IPS-18a (cell line): ENCODE results near the gene ACAP3.
A peak's percentile ranks its signal among the peaks of the same experiment; 100 is the strongest.

ENCODE experiments used
- H3K27ac ChIP-seq: one replicate; pipeline ENCODE4 v1.5.1; 2013; ENCODE audit warnings: low read length
- H3K27me3 ChIP-seq: one replicate; pipeline ENCODE4 v1.6.1; 2013; ENCODE audit warnings: mild to moderate bottlenecking, low read length; ENCODE audit not compliant: control insufficient read depth, insufficient read depth
- H3K36me3 ChIP-seq: one replicate; pipeline ENCODE4 v1.6.1; 2013; ENCODE audit warnings: low read depth, low read length; ENCODE audit not compliant: control insufficient read depth
- H3K4me1 ChIP-seq: one replicate; pipeline ENCODE4 v1.6.1; 2013; ENCODE audit warnings: low read depth, low read length; ENCODE audit not compliant: control insufficient read depth
- H3K4me3 ChIP-seq: one replicate; pipeline ENCODE4 v1.5.1; 2013; ENCODE audit warnings: low read length
- H3K9ac ChIP-seq: one replicate; pipeline ENCODE4 v1.6.1; 2013; ENCODE audit warnings: mild to moderate bottlenecking, low read length, moderate library complexity
- H3K9me3 ChIP-seq: one replicate; pipeline ENCODE4 v1.6.1; 2013; ENCODE audit warnings: low read depth, low read length; ENCODE audit not compliant: control insufficient read depth

Gene ACAP3

DNA sequence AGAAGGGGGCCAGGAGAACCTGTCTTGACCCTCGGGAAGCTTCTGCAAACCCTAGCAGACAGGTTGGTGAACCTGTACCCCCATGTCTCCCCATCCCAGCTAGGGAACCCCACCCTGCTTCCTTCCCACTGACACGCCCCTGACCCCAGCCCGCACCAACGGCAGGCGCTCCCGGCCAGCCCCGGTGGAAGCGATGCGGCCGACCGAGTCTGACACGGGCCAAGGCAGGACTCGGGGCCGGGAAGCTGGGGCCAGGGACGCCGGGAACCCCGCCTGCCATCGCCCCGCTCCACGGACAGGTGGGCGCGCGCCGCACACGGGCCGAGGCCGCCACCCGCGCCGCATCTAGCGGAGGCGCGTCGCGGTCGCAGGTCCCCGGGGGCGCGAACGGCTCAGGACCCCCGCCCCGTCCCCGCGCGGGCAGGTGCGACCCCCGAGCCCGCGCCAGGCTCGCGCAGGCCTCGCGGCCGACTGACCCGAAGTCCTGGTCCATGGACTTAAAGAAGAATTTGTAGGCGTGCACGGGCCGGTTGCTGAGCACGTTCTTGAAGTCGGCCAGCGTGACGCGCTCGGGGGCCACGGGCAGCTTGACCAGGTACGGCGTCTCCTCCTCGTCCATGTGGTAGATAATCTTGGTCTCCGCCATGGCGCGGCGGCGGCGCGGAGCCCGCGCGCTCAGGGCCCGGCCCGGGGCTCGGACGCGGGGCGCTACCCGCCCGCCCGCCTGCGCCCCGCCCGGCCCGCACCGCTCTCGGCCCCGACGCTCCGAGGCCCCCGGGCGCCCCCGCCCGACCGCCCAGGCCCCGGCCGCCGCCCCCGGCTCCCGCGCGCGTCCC, 40.9 kb upstream of the ACAP3 start:
- H3K36me3 ChIP-seq: no peaks in the 10 kb centered on the region
- peak overlapping the region; percentile 70 for H3K4me3 ChIP-seq
- peaks cover 15% of the 10 kb centered on the region for H3K27me3 ChIP-seq
- no peak overlapping the region for H3K9ac ChIP-seq
- no peaks in the 10 kb centered on the region for H3K9me3 ChIP-seq
- no peak overlapping the region for H3K27ac ChIP-seq
- peaks cover 18% of the 10 kb centered on the region for H3K4me1 ChIP-seq

DNA sequence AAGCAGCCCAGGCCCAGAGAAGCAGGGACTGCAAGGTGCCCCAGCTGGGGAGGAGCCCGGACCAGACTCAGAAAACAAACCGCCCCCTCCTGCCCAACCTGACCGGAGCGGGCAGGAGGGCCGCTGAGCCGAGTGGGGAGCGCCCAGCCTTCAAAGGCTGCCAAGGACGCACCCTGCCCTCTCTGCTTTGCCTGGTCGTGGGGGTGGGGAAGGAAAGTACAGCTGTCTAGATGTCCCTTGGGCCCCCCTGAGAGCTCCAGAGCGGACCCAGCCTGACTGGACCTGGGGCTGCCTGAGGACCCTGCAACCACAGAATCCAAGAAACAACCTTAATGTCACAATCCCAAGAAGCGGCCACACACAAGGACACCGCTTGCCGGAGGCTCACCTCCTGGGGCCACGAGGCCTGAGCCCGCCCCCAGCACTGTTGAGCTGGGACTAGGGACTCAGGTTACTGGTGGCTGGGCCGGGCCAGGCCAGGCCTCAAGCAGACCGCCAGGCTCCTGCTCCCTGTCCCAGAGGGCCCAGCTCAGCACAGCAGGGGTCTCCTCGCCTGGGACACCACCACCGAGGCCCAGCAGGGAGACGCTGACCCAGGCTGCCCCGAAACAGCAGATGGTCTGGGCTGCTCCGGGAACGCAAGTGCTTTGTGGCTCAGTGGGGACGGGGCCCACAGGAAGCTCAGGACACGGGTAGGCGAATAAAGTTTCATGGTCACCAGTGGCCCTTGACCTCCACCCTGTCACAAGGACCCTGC, 40.1 kb upstream of the ACAP3 start:
- Histone ChIP-seq H3K9me3 (no peaks in the 10 kb centered on the region), H3K36me3 (no peaks in the 10 kb centered on the region), H3K4me1 (peaks cover 11% of the 10 kb centered on the region), H3K9ac (no peak overlapping the region), H3K27ac (no peak overlapping the region), H3K27me3 (peaks cover 7% of the 10 kb centered on the region), H3K4me3 (peak overlapping the region; percentile 70)

DNA sequence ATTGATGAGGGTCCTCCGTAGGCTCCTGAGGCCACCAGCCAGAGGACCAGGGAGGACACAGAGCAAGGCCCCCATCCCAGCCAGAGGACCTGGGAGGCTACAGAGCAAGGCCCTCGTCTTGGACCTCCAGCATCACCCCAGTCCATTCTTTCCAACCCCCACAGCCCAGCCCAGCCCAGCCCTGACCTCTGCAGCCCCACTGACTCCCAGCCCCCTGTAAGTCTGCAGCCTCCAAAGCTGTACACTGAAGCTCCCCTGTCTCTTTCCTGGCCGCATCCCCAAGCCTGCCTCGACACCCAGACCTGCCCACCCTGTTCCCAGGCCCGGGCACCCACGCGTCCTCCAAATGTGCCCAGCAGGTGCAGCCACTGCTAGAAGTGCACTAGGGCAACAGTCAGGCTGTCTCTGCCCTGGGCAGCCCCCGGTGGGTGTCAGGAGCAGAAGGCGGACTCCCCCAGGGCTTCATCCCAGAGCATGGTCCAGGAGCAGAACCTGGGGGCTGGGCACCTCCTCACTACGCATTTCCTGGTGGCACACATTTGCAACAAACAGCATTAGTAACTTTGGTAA, 39.4 kb upstream of the ACAP3 start:
- Histone ChIP-seq H3K27me3 (no peaks in the 10 kb centered on the region), H3K9me3 (no peaks in the 10 kb centered on the region), H3K36me3 (no peaks in the 10 kb centered on the region), H3K9ac (no peak overlapping the region), H3K27ac (no peak overlapping the region), H3K4me3 (peak overlapping the region; percentile 70), H3K4me1 (peaks cover 10% of the 10 kb centered on the region)

DNA sequence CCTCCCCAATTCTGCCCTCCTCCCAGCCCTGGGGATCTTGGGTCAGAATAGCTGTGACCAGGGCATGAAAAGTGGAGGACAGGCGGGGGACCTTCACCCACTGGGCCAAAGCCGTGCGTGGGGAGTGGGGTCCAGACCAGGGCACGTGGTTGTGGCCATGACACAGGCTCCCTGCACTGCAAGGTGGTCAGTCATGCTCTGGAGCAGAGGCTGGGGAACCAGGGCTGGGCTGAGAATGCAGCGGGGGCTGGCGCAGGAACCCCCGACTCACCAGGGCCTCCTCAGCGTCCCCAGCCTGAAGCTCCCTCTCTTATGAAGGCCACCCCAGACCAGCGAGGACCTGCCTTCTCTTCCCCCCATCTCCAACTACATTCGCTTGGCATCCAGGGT, 38.8 kb upstream of the ACAP3 start:
- H3K27me3 ChIP-seq: no peaks in the 10 kb centered on the region
- no peaks in the 10 kb centered on the region for H3K9me3 ChIP-seq
- no peaks in the 10 kb centered on the region for H3K36me3 ChIP-seq
- no peak overlapping the region for H3K9ac ChIP-seq
- peaks cover 10% of the 10 kb centered on the region for H3K4me1 ChIP-seq
- H3K27ac ChIP-seq: no peak overlapping the region
- no peak overlapping the region for H3K4me3 ChIP-seq

DNA sequence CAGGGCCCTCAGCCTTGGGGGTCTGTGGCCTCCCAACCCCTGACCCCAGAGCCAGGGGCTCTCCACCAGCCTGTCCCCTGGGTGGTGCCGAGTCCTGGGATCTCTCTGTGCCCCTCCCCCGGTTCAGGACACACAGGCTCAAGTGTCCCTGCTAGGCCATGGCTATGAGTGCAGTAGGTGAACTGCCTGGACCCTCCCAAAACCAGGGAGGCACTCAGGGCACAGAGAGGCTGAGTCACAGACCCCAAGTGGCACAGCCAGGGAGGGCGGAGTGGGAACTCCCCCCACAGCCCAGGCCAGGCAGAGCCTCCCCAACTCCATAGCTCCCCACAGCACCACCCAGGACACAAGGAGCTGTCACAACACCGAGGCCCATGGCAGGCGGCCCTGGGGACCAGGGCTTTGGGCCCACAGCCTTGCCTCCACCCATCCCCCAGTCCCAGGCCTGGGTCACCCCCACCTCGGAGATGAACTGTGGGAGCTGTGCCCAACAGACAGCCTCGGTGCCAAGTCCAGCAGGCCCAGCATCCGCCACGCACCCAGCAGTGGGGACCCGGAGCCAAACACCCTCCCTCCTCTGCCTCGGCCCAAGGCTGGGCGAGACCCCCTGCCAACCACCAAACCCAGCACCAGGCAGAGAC, 38.2 kb upstream of the ACAP3 start:
- Histone ChIP-seq H3K9ac (no peak overlapping the region), H3K4me3 (no peak overlapping the region), H3K27me3 (no peaks in the 10 kb centered on the region), H3K9me3 (no peaks in the 10 kb centered on the region), H3K36me3 (peaks cover 4% of the 10 kb centered on the region), H3K27ac (no peak overlapping the region), H3K4me1 (peaks cover 10% of the 10 kb centered on the region)

- H3K9ac ChIP-seq: no peak overlapping the region
- no peaks in the 10 kb centered on the region for H3K9me3 ChIP-seq
- H3K27me3 ChIP-seq: no peaks in the 10 kb centered on the region
- no peak overlapping the region for H3K27ac ChIP-seq
- H3K36me3 ChIP-seq: peaks cover 4% of the 10 kb centered on the region
- no peak overlapping the region for H3K4me3 ChIP-seq
- peaks cover 10% of the 10 kb centered on the region for H3K4me1 ChIP-seq
Observed at GRCh38 chr1:1345384-1345783, 37.7 kb upstream of the ACAP3 start.

- no peak overlapping the region for H3K27ac ChIP-seq
- peaks cover 10% of the 10 kb centered on the region for H3K4me1 ChIP-seq
- H3K9me3 ChIP-seq: no peaks in the 10 kb centered on the region
- H3K4me3 ChIP-seq: no peak overlapping the region
- H3K27me3 ChIP-seq: no peaks in the 10 kb centered on the region
- no peak overlapping the region for H3K9ac ChIP-seq
- peaks cover 4% of the 10 kb centered on the region for H3K36me3 ChIP-seq
Observed at GRCh38 chr1:1344655-1345361, 37.1 kb upstream of the ACAP3 start.

- Histone ChIP-seq H3K4me3 (no peak overlapping the region), H3K27me3 (no peaks in the 10 kb centered on the region), H3K9me3 (no peaks in the 10 kb centered on the region), H3K4me1 (peaks cover 10% of the 10 kb centered on the region), H3K9ac (no peak overlapping the region), H3K36me3 (peaks cover 5% of the 10 kb centered on the region), H3K27ac (no peak overlapping the region)
Observed at GRCh38 chr1:1343811-1344421, 36.2 kb upstream of the ACAP3 start.

DNA sequence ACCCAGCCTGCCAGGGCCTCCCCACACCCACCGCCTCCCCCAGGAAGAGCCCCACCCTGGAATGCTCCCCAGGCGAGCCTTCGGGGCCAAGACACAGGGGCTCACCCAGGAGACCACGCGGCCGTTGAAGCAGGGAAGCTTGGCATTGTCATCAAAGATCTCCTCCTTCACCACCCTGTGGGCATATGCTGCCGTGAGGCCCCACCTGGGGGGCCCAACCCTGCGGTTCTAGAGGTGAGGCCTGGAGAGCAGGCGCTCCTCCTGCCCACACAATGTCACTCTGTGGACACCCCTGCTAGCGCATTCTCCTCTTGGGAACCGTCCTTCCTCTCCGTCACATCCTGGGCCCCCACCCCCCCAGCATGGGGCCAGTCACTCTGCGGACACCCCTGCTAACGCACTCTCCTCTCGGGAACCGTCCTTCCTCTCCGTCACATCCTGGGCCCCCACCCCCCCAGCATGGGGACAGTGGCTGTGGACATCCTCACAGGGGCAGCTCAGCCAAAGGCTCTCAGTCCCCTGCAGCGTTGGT, 34.9 kb upstream of the ACAP3 start:
- H3K4me1 ChIP-seq: peaks cover 5% of the 10 kb centered on the region
- H3K36me3 ChIP-seq: peaks cover 6% of the 10 kb centered on the region
- H3K9ac ChIP-seq: no peak overlapping the region
- no peaks in the 10 kb centered on the region for H3K27me3 ChIP-seq
- no peaks in the 10 kb centered on the region for H3K9me3 ChIP-seq
- no peak overlapping the region for H3K27ac ChIP-seq
- H3K4me3 ChIP-seq: no peak overlapping the region

- Histone ChIP-seq H3K4me1 (no peaks in the 10 kb centered on the region), H3K27me3 (no peaks in the 10 kb centered on the region), H3K36me3 (peaks cover 6% of the 10 kb centered on the region), H3K4me3 (no peak overlapping the region), H3K27ac (no peak overlapping the region), H3K9ac (no peak overlapping the region), H3K9me3 (no peaks in the 10 kb centered on the region)
Observed at GRCh38 chr1:1342061-1342562, 34.4 kb upstream of the ACAP3 start.
